NCI-H146 treated with DMSO at 0.1 percent for 48 hours (cell line): ENCODE results near the gene EYS.
A peak's percentile ranks its signal among the peaks of the same experiment; 100 is the strongest.

Experiments used
- DNase-seq: peaks from one replicate; lab custom pipeline; 2025; ENCODE audit not compliant: unreplicated experiment; lab: John Stamatoyannopoulos, UW

Gene EYS

GRCh38 chr6:65707126-65707826 is at the start of gene EYS:
EYS (minus strand) TSS chr6:65707226; CDS start chr6:65495410, 211,816 bp downstream.
- peak; percentile 81 for DNase-seq

GRCh38 chr6:65746302-65746701 is 39.3 kb upstream of the EYS start:
- DNase-seq: no peak

GRCh38 chr6:65745614-65746013 is 38.6 kb upstream of the EYS start:
- no peak for DNase-seq

GRCh38 chr6:65728879-65729479 is 22.0 kb upstream of the EYS start:
- no peak for DNase-seq

GRCh38 chr6:65719101-65719500 is 12.1 kb upstream of the EYS start:
- DNase-seq: no peak

GRCh38 chr6:65711531-65711930 is 4.5 kb upstream of the EYS start:
- no peak for DNase-seq

GRCh38 chr6:65709099-65709830 is 2.2 kb upstream of the EYS start:
- no peak for DNase-seq

GRCh38 chr6:65708162-65708561 is 1.1 kb upstream of the EYS start:
- no peak for DNase-seq

- DNase-seq: no peak
Measured at GRCh38 chr6:65706436-65706835, 590 bp downstream of the EYS start.

GRCh38 chr6:65701325-65701724 is 5.7 kb downstream of the EYS start:
- no peak for DNase-seq

- no peak for DNase-seq
Measured at GRCh38 chr6:65700561-65700960, 6.5 kb downstream of the EYS start.

GRCh38 chr6:65692109-65692508 is 14.9 kb downstream of the EYS start:
- DNase-seq: no peak

- no peak for DNase-seq
Measured at GRCh38 chr6:65680232-65680631, 26.8 kb downstream of the EYS start.

- DNase-seq: no peak
Measured at GRCh38 chr6:65671922-65672321, 35.1 kb downstream of the EYS start.

- DNase-seq: peak; percentile 0
Measured at GRCh38 chr6:65667916-65668656, 38.9 kb downstream of the EYS start.

GRCh38 chr6:65650086-65650485 is 56.9 kb downstream of the EYS start:
- DNase-seq: no peak

GRCh38 chr6:65649392-65649791 is 57.6 kb downstream of the EYS start:
- DNase-seq: no peak

GRCh38 chr6:65646544-65646943 is 60.5 kb downstream of the EYS start:
- no peak for DNase-seq

- DNase-seq: no peak
Measured at GRCh38 chr6:65642776-65643175, 64.2 kb downstream of the EYS start.

- DNase-seq: no peak
Measured at GRCh38 chr6:65638047-65638831, 68.8 kb downstream of the EYS start.
